Ovary (tissue), 3 donors: ENCODE data around the gene CFAP45.

Experiments used
- EP300 ChIP-seq: sonication (generic); formaldehyde crosslinking; IDR thresholded peaks from one replicate; pipeline ENCODE4 v1.6.1; 2017; ENCODE audit warnings: antibody characterized with exemption
- POLR2A ChIP-seq: fragments of 450-650 bp; IDR thresholded peaks from one replicate; pipeline ENCODE4 v1.6.1; 2017; ENCODE audit warnings: antibody characterized with exemption, mild to moderate bottlenecking, moderate library complexity
- TF ChIP-seq, protein P1 (sequence below), 3 donors: fragments of 450-650 bp in 2 of 3; fragments of 200-600 bp in 1 of 3; IDR thresholded peaks; one replicate each; pipeline versions ENCODE4 v1.5.1 to v1.8.0; 2016 to 2022; ENCODE audit warnings: antibody characterized with exemption in 3 of 3, mild to moderate bottlenecking in 1 of 3
- donor health status: DM: no; HTN: no; CAD: no.

DNA sequence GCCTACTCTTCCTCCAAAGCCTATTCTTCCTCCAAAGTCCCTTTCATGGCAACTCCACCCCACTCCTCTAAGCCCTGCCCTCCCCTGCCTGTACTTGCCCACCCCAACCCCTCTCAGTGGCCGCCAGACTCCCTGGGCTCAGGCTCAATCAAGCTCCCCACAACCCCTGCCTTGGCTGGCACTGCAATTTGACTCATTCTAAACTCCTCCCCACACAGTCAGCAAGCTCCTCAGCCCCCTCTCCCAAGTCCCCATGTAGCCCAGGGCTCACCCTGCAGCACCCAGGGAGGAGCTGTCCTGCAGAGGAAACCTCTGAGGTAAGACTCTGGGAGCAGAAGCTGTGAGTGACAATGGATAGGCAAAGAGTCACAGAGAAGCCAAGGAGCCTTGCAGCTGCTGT lies 33.9 kb downstream of the CFAP45 start:
- TF ChIP-seq, protein P1, sequence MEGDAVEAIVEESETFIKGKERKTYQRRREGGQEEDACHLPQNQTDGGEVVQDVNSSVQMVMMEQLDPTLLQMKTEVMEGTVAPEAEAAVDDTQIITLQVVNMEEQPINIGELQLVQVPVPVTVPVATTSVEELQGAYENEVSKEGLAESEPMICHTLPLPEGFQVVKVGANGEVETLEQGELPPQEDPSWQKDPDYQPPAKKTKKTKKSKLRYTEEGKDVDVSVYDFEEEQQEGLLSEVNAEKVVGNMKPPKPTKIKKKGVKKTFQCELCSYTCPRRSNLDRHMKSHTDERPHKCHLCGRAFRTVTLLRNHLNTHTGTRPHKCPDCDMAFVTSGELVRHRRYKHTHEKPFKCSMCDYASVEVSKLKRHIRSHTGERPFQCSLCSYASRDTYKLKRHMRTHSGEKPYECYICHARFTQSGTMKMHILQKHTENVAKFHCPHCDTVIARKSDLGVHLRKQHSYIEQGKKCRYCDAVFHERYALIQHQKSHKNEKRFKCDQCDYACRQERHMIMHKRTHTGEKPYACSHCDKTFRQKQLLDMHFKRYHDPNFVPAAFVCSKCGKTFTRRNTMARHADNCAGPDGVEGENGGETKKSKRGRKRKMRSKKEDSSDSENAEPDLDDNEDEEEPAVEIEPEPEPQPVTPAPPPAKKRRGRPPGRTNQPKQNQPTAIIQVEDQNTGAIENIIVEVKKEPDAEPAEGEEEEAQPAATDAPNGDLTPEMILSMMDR (IDR thresholded peaks at IDR 0.05), result no peak
- TF ChIP-seq EP300 (no peak), POLR2A (no peak)
